K562 (cell line): Measurements from ENCODE around the gene C22orf39. TPM values are rescaled to one million over a fixed set of nuclear protein-coding genes. Genes with fewer than 3 reads are reported as not detected.
A peak's percentile ranks its signal among the peaks of the same experiment; 100 is the strongest.

Experiments used
- BDP1 ChIP-seq: IDR thresholded peaks from 3 replicates; pipeline ENCODE4 v1.6.1; 2011; ENCODE audit not compliant: insufficient read length, insufficient read depth
- BRF1 ChIP-seq: IDR thresholded peaks from 3 replicates; pipeline ENCODE4 v1.6.1; 2011; ENCODE audit warnings: borderline replicate concordance, mild to moderate bottlenecking; ENCODE audit not compliant: insufficient read length; ENCODE audit errors: extremely low read depth
- CBX2 ChIP-seq: fragments of 200-600 bp; sonication (generic); IDR thresholded peaks from one replicate; pipeline ENCODE4 v1.6.1; 2012; ENCODE audit warnings: mild to moderate bottlenecking, low read length, inconsistent platforms; ENCODE audit not compliant: insufficient read depth, poor library complexity, severe bottlenecking
- CHAMP1 ChIP-seq: fragments of 450-650 bp; IDR thresholded peaks from 2 replicates; pipeline ENCODE4 v1.6.1; 2016; ENCODE audit warnings: mild to moderate bottlenecking
- L3MBTL2 ChIP-seq: fragments of 450-650 bp; IDR thresholded peaks from 2 replicates; pipeline ENCODE4 v1.6.1; 2016; ENCODE audit warnings: mild to moderate bottlenecking, moderate library complexity
- NKRF ChIP-seq: fragments of 450-650 bp; IDR thresholded peaks from 2 replicates; pipeline ENCODE4 v1.6.1; 2016; ENCODE audit warnings: borderline replicate concordance
- NONO ChIP-seq, 2 experiments: fragments of 200-400 bp in 1 of 2; fragments of 450-650 bp in 1 of 2; formaldehyde crosslinking in 1 of 2; IDR thresholded peaks; 2 replicates each; pipeline ENCODE4 v1.6.1; 2017; ENCODE audit warnings: low read depth in 2 of 2, mild to moderate bottlenecking in 2 of 2, moderate library complexity in 2 of 2, low read length in 1 of 2
- PRMT5 ChIP-seq: sonication (generic); formaldehyde crosslinking; IDR thresholded peaks from 2 replicates; pipeline ENCODE4 v1.5.0; 2020; ENCODE audit warnings: missing genetic modification reagents
- PTBP1 ChIP-seq: fragments of 200-400 bp; formaldehyde crosslinking; IDR thresholded peaks from 2 replicates; pipeline ENCODE4 v1.6.1; 2017; ENCODE audit warnings: low read depth, low read length
- THRA ChIP-seq: fragments of 450-650 bp; IDR thresholded peaks from 2 replicates; pipeline ENCODE4 v1.6.1; 2017; ENCODE audit warnings: mild to moderate bottlenecking, moderate library complexity
- ZFX ChIP-seq: sonication (generic); formaldehyde crosslinking; IDR thresholded peaks from 2 replicates; pipeline ENCODE4 v1.8.0; 2022; ENCODE audit warnings: mild to moderate bottlenecking, missing genetic modification reagents, moderate library complexity
- ZNF124 ChIP-seq: sonication (generic); formaldehyde crosslinking; IDR thresholded peaks from 2 replicates; pipeline ENCODE4 v1.8.1; 2022; ENCODE audit warnings: missing genetic modification reagents
- polyA plus RNA-seq, 8 experiments: library from polyadenylated mRNA; depleted of rRNA in 4 of 8; stranded (reverse) in 5 of 8; unstranded in 3 of 8; fragments of >200 nt; fragmentation: Nextera tagmentation in 2 of 8; fragmentation: Illumina TruSeq in 1 of 8; extraction: Ambion mirVana in 2 of 8; extraction: Trizol in 1 of 8; gene quantifications; 2 replicates each; pipeline versions ENCODE4 v1.2.1 to v1.2.3, GENCODE V29; 2011 to 2014; ENCODE audit warnings: inconsistent platforms in 1 of 8, missing spikeins in 1 of 8
- total RNA-seq, 7 experiments: library from RNA; depleted of rRNA in 6 of 7; stranded (reverse); fragments of >200 nt in 6 of 7; fragmentation: Illumina TruSeq in 2 of 7; extraction: Trizol in 2 of 7; gene quantifications; 2 replicates each; pipeline versions ENCODE4 v1.2.1 to v1.2.3, GENCODE V29; 2011 to 2021; ENCODE audit warnings: low replicate concordance in 1 of 7
- TF ChIP-seq, protein P1 (sequence below): sonication (generic); IDR thresholded peaks from 2 replicates; pipeline ENCODE4 v1.6.1; 2016
- TF ChIP-seq, protein P2 (sequence below): fragments of 150-350 bp; conservative IDR thresholded peaks from 2 replicates; pipeline ENCODE4 v1.6.1; 2014; ENCODE audit warnings: low read length
- TF ChIP-seq, protein P3 (sequence below): IDR thresholded peaks from 2 replicates; pipeline ENCODE4 v1.6.1; 2011; ENCODE audit warnings: borderline replicate concordance, low read depth, mild to moderate bottlenecking, moderate library complexity, low read length; ENCODE audit not compliant: insufficient read depth, poor library complexity, severe bottlenecking

C22orf39 gene
- total and polyA plus RNA-seq, 9 of the 15 experiments (the other 6 are each of a cell fraction or from before 2014, with no cell fraction given), result 20.4 to 139 (median 66.8) TPM

DNA sequence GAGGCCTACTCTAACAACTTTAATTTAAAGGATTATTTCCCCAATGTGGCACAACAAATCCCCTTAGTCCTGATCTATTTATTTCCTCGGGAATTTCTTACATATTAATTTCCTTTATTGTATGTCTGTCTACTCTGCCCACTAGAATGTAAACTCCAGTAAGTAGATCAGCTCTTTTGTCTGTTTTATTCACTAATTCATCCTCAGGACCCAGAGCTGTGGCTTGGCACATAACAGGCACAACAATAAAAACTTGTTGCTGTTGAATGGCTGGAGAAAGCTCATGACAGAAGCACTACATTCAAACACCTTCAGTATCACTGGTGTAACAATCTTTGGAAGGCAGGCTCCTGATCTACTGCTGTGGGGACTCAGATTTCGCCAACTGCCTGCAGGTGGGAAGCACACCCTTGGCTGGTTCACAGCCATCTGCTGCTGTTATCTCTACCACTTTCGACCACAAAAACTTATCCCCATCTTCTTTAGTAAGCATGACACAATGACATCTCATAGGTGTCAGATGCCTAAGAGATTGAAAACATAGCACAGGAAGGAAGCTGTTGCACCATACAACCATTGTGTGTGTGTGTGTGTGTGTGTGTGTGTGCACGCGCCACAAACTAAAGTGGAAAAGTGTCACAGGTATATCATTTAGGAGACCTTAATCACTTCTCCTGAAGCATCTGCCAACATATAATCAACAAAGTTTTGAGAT lies 27.9 kb downstream of the C22orf39 start (continued):
- no peak for TF ChIP-seq ZFX
- no peak for TF ChIP-seq THRA
- TF ChIP-seq CHAMP1, result no peak
- TF ChIP-seq NONO (IDR thresholded peaks at IDR 0.05; ENCODE audit: low read depth in 2 of 2, low read length in 1 of 2), result no peak
- TF ChIP-seq PRMT5 (CRISPR knock-in tag), result no peak
- TF ChIP-seq, protein P1, sequence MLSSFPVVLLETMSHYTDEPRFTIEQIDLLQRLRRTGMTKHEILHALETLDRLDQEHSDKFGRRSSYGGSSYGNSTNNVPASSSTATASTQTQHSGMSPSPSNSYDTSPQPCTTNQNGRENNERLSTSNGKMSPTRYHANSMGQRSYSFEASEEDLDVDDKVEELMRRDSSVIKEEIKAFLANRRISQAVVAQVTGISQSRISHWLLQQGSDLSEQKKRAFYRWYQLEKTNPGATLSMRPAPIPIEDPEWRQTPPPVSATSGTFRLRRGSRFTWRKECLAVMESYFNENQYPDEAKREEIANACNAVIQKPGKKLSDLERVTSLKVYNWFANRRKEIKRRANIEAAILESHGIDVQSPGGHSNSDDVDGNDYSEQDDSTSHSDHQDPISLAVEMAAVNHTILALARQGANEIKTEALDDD, result peak; percentile 54
- TF ChIP-seq BRF1, result no peak
- TF ChIP-seq, protein P2, sequence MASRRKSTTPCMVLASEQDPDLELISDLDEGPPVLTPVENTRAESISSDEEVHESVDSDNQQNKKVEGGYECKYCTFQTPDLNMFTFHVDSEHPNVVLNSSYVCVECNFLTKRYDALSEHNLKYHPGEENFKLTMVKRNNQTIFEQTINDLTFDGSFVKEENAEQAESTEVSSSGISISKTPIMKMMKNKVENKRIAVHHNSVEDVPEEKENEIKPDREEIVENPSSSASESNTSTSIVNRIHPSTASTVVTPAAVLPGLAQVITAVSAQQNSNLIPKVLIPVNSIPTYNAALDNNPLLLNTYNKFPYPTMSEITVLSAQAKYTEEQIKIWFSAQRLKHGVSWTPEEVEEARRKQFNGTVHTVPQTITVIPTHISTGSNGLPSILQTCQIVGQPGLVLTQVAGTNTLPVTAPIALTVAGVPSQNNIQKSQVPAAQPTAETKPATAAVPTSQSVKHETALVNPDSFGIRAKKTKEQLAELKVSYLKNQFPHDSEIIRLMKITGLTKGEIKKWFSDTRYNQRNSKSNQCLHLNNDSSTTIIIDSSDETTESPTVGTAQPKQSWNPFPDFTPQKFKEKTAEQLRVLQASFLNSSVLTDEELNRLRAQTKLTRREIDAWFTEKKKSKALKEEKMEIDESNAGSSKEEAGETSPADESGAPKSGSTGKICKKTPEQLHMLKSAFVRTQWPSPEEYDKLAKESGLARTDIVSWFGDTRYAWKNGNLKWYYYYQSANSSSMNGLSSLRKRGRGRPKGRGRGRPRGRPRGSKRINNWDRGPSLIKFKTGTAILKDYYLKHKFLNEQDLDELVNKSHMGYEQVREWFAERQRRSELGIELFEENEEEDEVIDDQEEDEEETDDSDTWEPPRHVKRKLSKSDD, result no peak
- no peak for TF ChIP-seq L3MBTL2
- 0 out of 2 replicates have a peak, but pooled peaks have one; percentile 86 for TF ChIP-seq PTBP1
- TF ChIP-seq NKRF, result no peak
- TF ChIP-seq, protein P3, sequence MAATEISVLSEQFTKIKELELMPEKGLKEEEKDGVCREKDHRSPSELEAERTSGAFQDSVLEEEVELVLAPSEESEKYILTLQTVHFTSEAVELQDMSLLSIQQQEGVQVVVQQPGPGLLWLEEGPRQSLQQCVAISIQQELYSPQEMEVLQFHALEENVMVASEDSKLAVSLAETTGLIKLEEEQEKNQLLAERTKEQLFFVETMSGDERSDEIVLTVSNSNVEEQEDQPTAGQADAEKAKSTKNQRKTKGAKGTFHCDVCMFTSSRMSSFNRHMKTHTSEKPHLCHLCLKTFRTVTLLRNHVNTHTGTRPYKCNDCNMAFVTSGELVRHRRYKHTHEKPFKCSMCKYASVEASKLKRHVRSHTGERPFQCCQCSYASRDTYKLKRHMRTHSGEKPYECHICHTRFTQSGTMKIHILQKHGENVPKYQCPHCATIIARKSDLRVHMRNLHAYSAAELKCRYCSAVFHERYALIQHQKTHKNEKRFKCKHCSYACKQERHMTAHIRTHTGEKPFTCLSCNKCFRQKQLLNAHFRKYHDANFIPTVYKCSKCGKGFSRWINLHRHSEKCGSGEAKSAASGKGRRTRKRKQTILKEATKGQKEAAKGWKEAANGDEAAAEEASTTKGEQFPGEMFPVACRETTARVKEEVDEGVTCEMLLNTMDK, result no peak
- no peak for TF ChIP-seq BDP1
- TF ChIP-seq CBX2, result no peak
- no peak for TF ChIP-seq ZNF124 (CRISPR knock-in tag)
